Measurements from ENCODE around the gene DEFB119.
"Not testable (repeated sequence)": the region's sequence is repeated elsewhere in the genome, so short reads cannot be mapped to it uniquely, and the experiment has no call there.

The DEFB119 gene

GRCh38 chr20:31374346-31374745 lies 16.0 kb downstream of the DEFB119 start:
- ChIA-PET CTCF (no interaction called here), POLR2A (ENCODE audit: low non-redundant PET) (no interaction called here)
- TF ChIP-seq CTCF (conservative IDR thresholded peaks at IDR 0.05; ENCODE audit: low read depth) = no peak
- DNase-seq (ENCODE audit: low spot score) = no peak
- no peak overlapping the region for H3K27ac ChIP-seq

GRCh38 chr20:31368301-31368700 lies 22.1 kb downstream of the DEFB119 start, which contains the start of gene DEFB118:
TSS of gene DEFB118 (plus strand) at chr20:31368601. CDS start at chr20:31368651, 50 bp downstream.
- H3K27ac ChIP-seq = no peak within 1 kb of the TSS
- TF ChIP-seq CTCF (conservative IDR thresholded peaks at IDR 0.05; ENCODE audit: low read depth) = no peak
- no peak for DNase-seq (ENCODE audit: low spot score)
- ChIA-PET POLR2A (ENCODE audit: low non-redundant PET) (no interaction called here), CTCF (no interaction called here)

- H3K27ac ChIP-seq; POLR2A ChIA-PET (ENCODE audit: low non-redundant PET); DNase-seq (ENCODE audit: low spot score); CTCF ChIA-PET: not testable (repeated sequence)
Measured at GRCh38 chr20:31364272-31364671, 26.1 kb downstream of the DEFB119 start.

- CTCF ChIA-PET = no interaction called here
- no peak overlapping the region for H3K27ac ChIP-seq
- no peak for TF ChIP-seq CTCF (conservative IDR thresholded peaks at IDR 0.05; ENCODE audit: low read depth)
Measured at GRCh38 chr20:31363295-31363694, 27.1 kb downstream of the DEFB119 start.

GRCh38 chr20:31355981-31356380 lies 34.4 kb downstream of the DEFB119 start:
- CTCF ChIA-PET = interaction anchor here (0.7 to 1.3 kb wide), 2 partner anchors 11 to 17 kb away, joined by 3 read pairs; no protein-coding TSS in a partner anchor
- DNase-seq (ENCODE audit: low spot score) = no peak
- no peak for TF ChIP-seq CTCF (conservative IDR thresholded peaks at IDR 0.05; ENCODE audit: low read depth)
- POLR2A ChIA-PET (ENCODE audit: low non-redundant PET) = no interaction called here
- H3K27ac ChIP-seq = no peak overlapping the region

More at GRCh38 chr20:31363295-31363694, 27.1 kb downstream of the DEFB119 start:
- no peak for DNase-seq (ENCODE audit: low spot score)
- POLR2A ChIA-PET (ENCODE audit: low non-redundant PET) = no interaction called here

GRCh38 chr20:31341470-31341869 lies 48.9 kb downstream of the DEFB119 start:
- H3K27ac ChIP-seq = no peak overlapping the region
- TF ChIP-seq CTCF (conservative IDR thresholded peaks at IDR 0.05; ENCODE audit: low read depth) = no peak
- ChIA-PET POLR2A (ENCODE audit: low non-redundant PET) (no interaction called here), CTCF (no interaction called here)
- no peak for DNase-seq (ENCODE audit: low spot score)

- no peak for DNase-seq (ENCODE audit: low spot score)
- ChIA-PET POLR2A (ENCODE audit: low non-redundant PET) (no interaction called here), CTCF (no interaction called here)
- H3K27ac ChIP-seq = no peak overlapping the region
- no peak for TF ChIP-seq CTCF (conservative IDR thresholded peaks at IDR 0.05; ENCODE audit: low read depth)
Measured at GRCh38 chr20:31330893-31331292, 59.5 kb downstream of the DEFB119 start.
